Sigmoid colon (tissue), 4 donors: Measurements from ENCODE around the gene PUM1.

Experiments used
- CTCF ChIP-seq, 4 experiments: fragments of 450-650 bp in 3 of 4; fragments of 200-600 bp in 1 of 4; IDR thresholded peaks; one replicate each; pipeline ENCODE4 v1.5.1; 2016 to 2019; ENCODE audit warnings: antibody characterized with exemption in 4 of 4, mild to moderate bottlenecking in 3 of 4, moderate library complexity in 2 of 4
- POLR2AphosphoS5 ChIP-seq, 4 donors: sonication (generic); formaldehyde crosslinking; IDR thresholded peaks; one replicate each; pipeline ENCODE4 v1.6.1; 2017; ENCODE audit warnings: antibody characterized with exemption in 4 of 4

DNA sequence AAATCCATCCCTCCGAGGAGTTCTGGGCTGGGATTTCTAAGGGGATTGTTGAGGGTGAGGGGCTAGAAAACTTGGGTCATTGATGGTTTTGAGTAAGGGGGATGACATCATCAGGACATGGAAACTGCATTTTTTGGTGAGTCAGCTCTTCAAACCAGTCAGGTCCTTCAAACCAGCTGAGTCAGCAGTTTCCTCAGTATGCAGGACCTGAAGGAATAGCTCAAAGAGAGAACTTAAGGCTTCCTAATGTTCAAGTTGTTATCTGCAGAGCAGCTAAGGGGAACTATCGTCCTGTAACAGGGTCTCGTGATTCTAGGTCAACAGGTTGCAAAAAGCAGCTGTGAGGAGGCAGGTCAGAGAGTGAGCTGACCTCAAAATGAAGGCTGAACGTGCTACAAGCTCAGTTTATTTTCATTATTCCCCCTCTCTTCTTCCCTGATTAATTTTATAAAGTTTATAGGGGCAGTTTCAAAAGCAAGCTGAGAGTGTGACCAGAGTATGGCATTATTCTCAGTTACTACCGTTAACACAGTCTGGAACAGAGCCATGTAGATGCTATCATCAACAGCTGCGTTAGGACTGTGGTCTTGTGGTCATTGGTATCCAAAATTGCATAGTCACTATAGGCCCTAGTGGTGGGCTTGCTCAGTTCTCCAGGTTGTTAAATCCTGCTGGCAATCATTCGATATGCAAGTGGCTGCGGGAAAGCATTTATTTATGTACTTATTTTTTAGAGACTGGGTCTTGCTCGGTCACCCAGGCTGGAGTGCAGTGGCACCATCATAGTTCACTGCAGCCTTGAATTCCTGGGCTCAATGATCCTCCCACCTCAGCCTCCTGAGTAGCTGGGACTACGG, 146.3 kb downstream of the PUM1 start:
- TF ChIP-seq POLR2AphosphoS5 (IDR thresholded peaks at IDR 0.05): no peak
- no peak for TF ChIP-seq CTCF (IDR thresholded peaks at IDR 0.05)
